Stimulated activated CD4-positive, alpha-beta T cell treated with anti-CD3 and anti-CD28 coated beads, Interleukin-15, amount 100 ng/mL, for 24 hours (primary cell): ENCODE data around the gene SMG6.
"Not testable (repeated sequence)": the region's sequence is repeated elsewhere in the genome, so short reads cannot be mapped to it uniquely, and the experiment has no call there.

ENCODE experiments used
- DNase-seq: peaks from one replicate; pipeline ENCODE4 v3.0.0-alpha.2; 2020

The SMG6 gene

GRCh38 chr17:2303204-2304188 is at the start of gene SMG6, which contains the start of gene SRR:
TSS of gene SMG6 (minus strand) at chr17:2303785. CDS start at chr17:2303720, 65 bp downstream.
TSS of gene SRR (plus strand) at chr17:2303950. CDS start at chr17:2315561, 11,611 bp downstream.
- DNase-seq, result peak; percentile 95

GRCh38 chr17:2351269-2351668 is 47.7 kb upstream of the SMG6 start:
- no peak for DNase-seq

GRCh38 chr17:2347805-2348685 is 44.5 kb upstream of the SMG6 start:
- DNase-seq, result no peak

GRCh38 chr17:2346475-2346874 is 42.9 kb upstream of the SMG6 start:
- no peak for DNase-seq

GRCh38 chr17:2344528-2344927 is 40.9 kb upstream of the SMG6 start:
- DNase-seq, result no peak

- peak; percentile 58 for DNase-seq
These were observed 39.8 kb upstream of the SMG6 start for GRCh38 chr17:2343421-2343820.

- DNase-seq, result peak; percentile 21
These were observed 34.7 kb upstream of the SMG6 start for GRCh38 chr17:2338315-2338657.

- DNase-seq, result peak; percentile 76
These were observed 34.1 kb upstream of the SMG6 start for GRCh38 chr17:2337544-2338314.

- DNase-seq, result peak; percentile 78
These were observed 33.4 kb upstream of the SMG6 start, which contains the start of gene SGSM2 for GRCh38 chr17:2336852-2337543. TSS of gene SGSM2 (plus strand) at chr17:2337501. CDS start at chr17:2337689, 188 bp downstream.

GRCh38 chr17:2336215-2336851 is 32.7 kb upstream of the SMG6 start, which contains the start of gene TSR1:
TSS of gene TSR1 (minus strand) at chr17:2336457. CDS start at chr17:2336427, 30 bp downstream.
- peak; percentile 95 for DNase-seq

- no peak for DNase-seq
These were observed 32.2 kb upstream of the SMG6 start for GRCh38 chr17:2335726-2336214.

GRCh38 chr17:2331303-2331702 is 27.7 kb upstream of the SMG6 start:
- DNase-seq, result no peak

GRCh38 chr17:2323629-2324314 is 20.2 kb upstream of the SMG6 start:
- DNase-seq, result no peak

GRCh38 chr17:2321399-2321798 is 17.8 kb upstream of the SMG6 start:
- no peak for DNase-seq

- DNase-seq, result no peak
These were observed 15.5 kb upstream of the SMG6 start for GRCh38 chr17:2319051-2319450.

GRCh38 chr17:2317796-2318195 is 14.2 kb upstream of the SMG6 start:
- DNase-seq, result no peak

GRCh38 chr17:2316916-2317205 is 13.3 kb upstream of the SMG6 start:
- DNase-seq, result not testable (repeated sequence)

- no peak for DNase-seq
These were observed 9.2 kb upstream of the SMG6 start for GRCh38 chr17:2312736-2313135.

GRCh38 chr17:2309338-2310154 is 6.0 kb upstream of the SMG6 start:
- no peak for DNase-seq

- no peak for DNase-seq
These were observed 1.3 kb upstream of the SMG6 start for GRCh38 chr17:2304931-2305330.
